Spleen (tissue), 7 donors: ENCODE data around the gene JPH2.

Experiments
- POLR2A ChIP-seq, 3 donors: fragments of 450-650 bp; IDR thresholded peaks; one replicate each; pipeline ENCODE4 v1.5.1; 2017; ENCODE audit warnings: antibody characterized with exemption in 3 of 3, mild to moderate bottlenecking in 1 of 3
- POLR2AphosphoS5 ChIP-seq, 3 donors: sonication (generic); formaldehyde crosslinking; IDR thresholded peaks; one replicate each; pipeline ENCODE4 v1.5.1; 2017; ENCODE audit warnings: antibody characterized with exemption in 3 of 3
- TF ChIP-seq, protein P1 (sequence below), 11 experiments: fragments of 200-600 bp in 7 of 11; fragments of 450-650 bp in 4 of 11; sonication (generic) in 4 of 11; IDR thresholded peaks in 8 of 11; conservative IDR thresholded peaks in 3 of 11; 1 replicate in 7 of 11; 2 replicates in 4 of 11; pipeline versions ENCODE4 v1.4.0 to v1.8.0; 2016 to 2021; ENCODE audit warnings: antibody characterized with exemption in 11 of 11, inconsistent platforms in 4 of 11, mild to moderate bottlenecking in 1 of 11
- donor health status: DM: no; HTN: no; CAD: no; lungs with moderate emphysema.
- donor health status: DM: no; HTN: no; CAD: no.
- donor health status: DM: no; HTN: no; CAD: no.

DNA sequence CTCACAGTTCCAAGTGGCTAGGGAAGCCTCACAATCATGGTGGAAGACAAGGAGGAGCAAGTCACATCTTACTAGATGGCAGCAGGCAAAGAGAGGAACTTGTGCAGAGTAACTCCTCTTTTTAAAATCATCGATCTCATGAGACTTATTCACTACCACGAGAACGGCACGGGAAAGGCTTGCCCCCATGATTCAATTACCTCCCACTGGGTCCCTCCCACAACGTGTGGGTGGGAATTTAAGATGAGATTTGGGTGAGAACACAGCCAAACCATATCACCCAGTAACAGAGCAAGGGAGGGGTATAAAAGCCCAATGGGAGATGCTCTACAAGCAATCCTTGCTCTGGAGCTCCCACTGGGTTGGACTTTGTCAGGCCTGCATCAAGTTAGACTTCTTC lies 80.4 kb downstream of the JPH2 start:
- TF ChIP-seq, protein P1, sequence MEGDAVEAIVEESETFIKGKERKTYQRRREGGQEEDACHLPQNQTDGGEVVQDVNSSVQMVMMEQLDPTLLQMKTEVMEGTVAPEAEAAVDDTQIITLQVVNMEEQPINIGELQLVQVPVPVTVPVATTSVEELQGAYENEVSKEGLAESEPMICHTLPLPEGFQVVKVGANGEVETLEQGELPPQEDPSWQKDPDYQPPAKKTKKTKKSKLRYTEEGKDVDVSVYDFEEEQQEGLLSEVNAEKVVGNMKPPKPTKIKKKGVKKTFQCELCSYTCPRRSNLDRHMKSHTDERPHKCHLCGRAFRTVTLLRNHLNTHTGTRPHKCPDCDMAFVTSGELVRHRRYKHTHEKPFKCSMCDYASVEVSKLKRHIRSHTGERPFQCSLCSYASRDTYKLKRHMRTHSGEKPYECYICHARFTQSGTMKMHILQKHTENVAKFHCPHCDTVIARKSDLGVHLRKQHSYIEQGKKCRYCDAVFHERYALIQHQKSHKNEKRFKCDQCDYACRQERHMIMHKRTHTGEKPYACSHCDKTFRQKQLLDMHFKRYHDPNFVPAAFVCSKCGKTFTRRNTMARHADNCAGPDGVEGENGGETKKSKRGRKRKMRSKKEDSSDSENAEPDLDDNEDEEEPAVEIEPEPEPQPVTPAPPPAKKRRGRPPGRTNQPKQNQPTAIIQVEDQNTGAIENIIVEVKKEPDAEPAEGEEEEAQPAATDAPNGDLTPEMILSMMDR (IDR thresholded peaks at IDR 0.05 in 8 of 11, conservative IDR thresholded peaks at IDR 0.05 in 3 of 11) = no peak
- TF ChIP-seq POLR2AphosphoS5 (IDR thresholded peaks at IDR 0.05) (no peak), POLR2A (IDR thresholded peaks at IDR 0.05) (no peak)
